Uterus (tissue), 2 donors: ENCODE results near the gene PRKN.

ENCODE experiments used
- POLR2A ChIP-seq, 2 donors: fragments of 450-650 bp; IDR thresholded peaks; one replicate each; pipeline ENCODE4 v1.6.1; 2016; ENCODE audit warnings: antibody characterized with exemption in 2 of 2, mild to moderate bottlenecking in 1 of 2, moderate library complexity in 1 of 2
- TF ChIP-seq, protein P1 (sequence below), 4 experiments: fragments of 200-600 bp in 2 of 4; fragments of 450-650 bp in 2 of 4; sonication (generic) in 2 of 4; IDR thresholded peaks; one replicate each; pipeline ENCODE4 v1.5.1; 2016 to 2019; ENCODE audit warnings: antibody characterized with exemption in 4 of 4, mild to moderate bottlenecking in 2 of 4, moderate library complexity in 1 of 4

DNA sequence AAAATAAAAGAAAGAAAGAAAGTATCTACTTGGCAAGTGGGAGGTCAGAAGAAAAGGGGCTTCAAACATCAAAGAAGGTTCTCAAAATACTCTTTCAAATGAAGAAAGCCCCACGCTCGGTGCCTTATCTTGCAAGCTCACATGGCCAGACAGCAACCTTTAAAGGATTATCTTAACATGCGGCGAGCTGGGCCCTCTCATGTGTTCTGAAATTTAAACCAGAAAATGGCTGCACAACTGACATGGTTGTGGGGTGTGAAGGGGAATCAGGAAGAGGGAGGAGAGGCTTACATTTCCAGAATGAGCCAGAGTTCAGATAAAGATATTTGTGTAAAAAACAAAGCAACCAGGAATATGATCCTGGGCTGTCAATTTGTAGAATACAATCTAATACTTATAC is 363.1 kb downstream of the PRKN start:
- TF ChIP-seq, protein P1, sequence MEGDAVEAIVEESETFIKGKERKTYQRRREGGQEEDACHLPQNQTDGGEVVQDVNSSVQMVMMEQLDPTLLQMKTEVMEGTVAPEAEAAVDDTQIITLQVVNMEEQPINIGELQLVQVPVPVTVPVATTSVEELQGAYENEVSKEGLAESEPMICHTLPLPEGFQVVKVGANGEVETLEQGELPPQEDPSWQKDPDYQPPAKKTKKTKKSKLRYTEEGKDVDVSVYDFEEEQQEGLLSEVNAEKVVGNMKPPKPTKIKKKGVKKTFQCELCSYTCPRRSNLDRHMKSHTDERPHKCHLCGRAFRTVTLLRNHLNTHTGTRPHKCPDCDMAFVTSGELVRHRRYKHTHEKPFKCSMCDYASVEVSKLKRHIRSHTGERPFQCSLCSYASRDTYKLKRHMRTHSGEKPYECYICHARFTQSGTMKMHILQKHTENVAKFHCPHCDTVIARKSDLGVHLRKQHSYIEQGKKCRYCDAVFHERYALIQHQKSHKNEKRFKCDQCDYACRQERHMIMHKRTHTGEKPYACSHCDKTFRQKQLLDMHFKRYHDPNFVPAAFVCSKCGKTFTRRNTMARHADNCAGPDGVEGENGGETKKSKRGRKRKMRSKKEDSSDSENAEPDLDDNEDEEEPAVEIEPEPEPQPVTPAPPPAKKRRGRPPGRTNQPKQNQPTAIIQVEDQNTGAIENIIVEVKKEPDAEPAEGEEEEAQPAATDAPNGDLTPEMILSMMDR (IDR thresholded peaks at IDR 0.05), result no peak
- TF ChIP-seq POLR2A (IDR thresholded peaks at IDR 0.05), result no peak
